GM18502 (cell line): ENCODE data around the gene PLCB1.

Experiments
- ATAC-seq: cut with Tn5 transposase; IDR thresholded peaks from one replicate; pipeline ENCODE4 v1.9.1; 2021; ENCODE audit warnings: mild to moderate bottlenecking; ENCODE audit not compliant: unreplicated experiment, poor library complexity

Gene PLCB1

DNA sequence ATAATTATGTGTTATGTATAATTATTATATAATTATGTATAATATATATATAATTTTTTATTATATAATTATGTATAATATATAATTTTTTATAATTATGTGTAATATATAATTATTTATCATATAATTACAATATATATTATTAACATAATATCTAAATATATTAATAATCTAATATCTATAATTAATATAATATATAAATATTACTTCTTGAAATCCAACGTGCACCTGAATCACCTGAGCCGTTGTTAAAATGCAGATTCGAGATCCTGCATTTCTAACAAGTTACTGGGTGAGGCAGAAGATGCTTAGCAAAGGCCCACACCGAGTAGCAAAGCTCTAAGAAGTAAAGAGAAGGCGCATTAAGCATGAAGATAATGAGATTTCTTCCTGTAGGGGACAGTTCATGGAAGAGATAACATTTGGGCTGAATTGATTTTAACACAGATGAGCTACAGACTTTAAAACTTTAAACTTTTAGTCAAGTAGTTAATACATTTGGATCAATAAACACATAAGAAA, 530.4 kb downstream of the PLCB1 start:
- no peak for ATAC-seq

DNA sequence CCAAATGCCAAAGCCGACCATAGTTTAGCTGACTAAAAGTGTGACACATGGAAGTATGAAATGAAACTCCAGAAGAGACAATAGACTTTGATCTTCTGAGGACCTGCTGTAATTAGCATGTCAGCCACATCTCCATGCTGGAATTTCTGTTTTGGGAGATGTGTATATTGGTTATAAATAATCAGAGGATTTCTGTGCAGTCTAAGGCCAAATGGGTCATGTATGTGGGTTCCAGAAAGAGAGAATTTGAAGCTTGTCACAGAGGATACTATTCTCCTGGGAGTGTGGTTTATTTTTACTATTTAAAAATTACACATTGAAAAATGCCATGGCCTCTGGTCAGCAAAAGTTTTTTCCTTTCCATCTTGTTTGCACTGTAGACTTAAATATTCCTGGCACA, 531.4 kb downstream of the PLCB1 start:
- no peak for ATAC-seq

- ATAC-seq, result no peak
These were observed 532.7 kb downstream of the PLCB1 start for GRCh38 chr20:8664778-8665177.

GRCh38 chr20:8667306-8667705, 535.2 kb downstream of the PLCB1 start:
- ATAC-seq, result no peak

DNA sequence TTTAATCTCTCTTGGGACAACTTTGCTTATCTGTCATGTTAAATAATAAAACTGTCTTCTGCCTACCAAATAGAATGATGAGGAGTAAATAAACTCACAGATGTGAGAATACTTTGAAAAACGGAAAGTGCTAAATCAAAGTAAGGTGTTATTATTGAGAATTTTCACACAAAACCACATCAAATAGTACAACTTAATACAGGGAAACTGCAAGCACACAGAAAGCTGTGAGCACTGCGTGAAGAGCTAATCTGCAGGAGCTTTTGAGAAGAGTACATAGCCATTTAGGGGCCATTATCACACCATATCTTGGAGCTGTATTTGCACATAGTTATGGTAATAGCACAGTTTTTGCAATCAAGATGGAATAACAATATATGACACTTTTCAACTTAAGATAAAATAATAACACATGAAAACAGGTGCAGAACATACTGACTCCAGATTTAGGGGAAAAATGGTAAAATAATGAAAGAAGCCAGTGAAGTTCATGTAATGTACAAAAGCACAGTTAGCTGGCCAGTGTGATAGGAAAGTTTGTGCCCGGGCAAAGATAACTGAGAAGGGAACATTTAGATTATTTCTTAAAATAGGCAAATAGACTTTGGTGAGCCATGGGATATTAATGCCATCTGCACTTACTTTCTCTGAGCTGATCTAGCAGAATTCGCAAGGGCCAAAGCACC, 538.3 kb downstream of the PLCB1 start:
- ATAC-seq, result no peak

DNA sequence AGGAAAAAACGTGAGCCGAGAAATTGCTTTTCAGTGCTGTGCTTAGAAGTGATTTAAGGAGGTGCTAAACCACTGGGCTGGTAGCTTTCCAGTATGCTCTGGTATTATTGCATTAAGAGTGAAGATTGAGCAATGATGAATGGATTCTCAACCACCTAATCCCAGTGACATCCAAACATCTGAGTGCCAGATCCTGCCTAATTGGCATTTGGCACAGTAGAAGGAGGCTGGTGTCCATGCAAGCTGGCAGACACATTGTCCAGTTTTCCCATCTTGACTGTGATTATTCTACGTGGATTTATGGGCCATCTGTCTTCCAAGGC, 538.8 kb downstream of the PLCB1 start:
- ATAC-seq, result no peak

- ATAC-seq, result no peak
These were observed 539.4 kb downstream of the PLCB1 start for GRCh38 chr20:8671370-8671961.

GRCh38 chr20:8673116-8673515, 541.0 kb downstream of the PLCB1 start:
- ATAC-seq, result no peak

GRCh38 chr20:8675896-8676295, 543.8 kb downstream of the PLCB1 start:
- ATAC-seq, result no peak

DNA sequence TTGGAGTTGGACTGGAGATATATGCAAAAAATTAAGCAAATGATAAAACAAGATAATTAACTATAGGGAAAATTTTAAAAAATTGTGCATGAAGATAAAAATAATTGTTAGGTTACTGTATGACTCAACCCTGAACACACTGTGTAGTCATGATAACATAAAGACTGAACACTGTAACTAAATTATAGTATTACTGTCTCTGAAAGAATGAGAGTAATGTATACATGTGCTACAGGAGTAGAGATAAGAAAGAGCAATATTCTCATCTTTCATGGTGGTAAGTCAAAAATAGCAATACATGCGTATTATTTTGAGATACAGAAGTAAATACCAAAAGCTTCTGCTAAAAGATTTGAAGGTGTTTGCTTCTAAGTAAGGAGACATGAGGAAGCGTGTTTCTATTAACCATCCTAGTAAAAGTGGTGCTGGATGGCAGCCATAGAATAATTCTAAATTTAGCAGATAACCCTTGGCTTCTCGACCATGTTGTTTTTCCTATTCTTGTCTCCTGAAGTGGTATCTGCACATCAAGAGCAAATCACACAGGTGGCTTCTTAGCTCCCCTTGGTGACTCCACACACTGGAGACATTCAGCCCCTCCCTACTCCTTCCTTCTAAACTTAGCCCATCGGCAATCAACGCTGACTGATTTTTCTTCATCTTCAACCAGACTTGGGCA, 546.2 kb downstream of the PLCB1 start:
- no peak for ATAC-seq

- no peak for ATAC-seq
These were observed 557.3 kb downstream of the PLCB1 start for GRCh38 chr20:8689337-8689736.

GRCh38 chr20:8690074-8690473, 558.0 kb downstream of the PLCB1 start:
- no peak for ATAC-seq

DNA sequence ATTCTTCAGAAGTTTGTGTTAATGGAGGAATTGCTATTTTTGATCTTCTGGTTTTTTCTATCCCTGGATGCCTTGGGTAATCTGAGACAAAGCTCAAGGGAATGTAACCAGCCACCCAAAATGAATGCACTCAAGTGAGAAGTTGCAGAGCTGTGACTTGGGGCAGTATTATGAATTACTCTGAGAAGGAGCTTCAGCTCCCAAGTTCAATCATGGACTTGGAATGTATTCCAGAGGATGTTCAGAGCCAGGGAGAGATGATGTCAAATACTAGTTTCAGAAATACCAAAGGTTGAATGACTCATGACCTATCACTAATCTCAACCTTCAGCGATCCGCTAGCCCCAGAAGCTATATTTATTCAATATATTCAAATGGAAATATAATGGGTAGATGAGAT, 561.6 kb downstream of the PLCB1 start:
- no peak for ATAC-seq

DNA sequence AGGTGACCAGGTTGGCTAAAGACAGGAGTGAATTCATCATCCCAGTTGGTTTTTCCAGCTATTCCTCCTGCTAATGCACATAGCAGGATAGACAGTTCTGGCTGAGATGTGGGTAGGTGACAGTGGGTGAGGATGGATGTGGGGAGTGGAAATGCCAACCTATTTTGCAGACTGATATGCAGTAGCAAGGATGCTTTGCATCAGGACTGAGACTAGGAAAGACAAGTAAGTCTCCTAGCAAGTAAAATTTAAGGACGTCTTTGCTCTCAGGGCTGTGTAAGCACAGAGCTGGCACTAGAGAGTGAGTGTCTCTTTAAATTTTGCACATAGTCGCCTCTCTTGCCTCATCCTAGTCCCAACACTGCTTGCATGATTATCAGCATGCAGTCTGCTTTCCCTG, 568.7 kb downstream of the PLCB1 start:
- no peak for ATAC-seq

DNA sequence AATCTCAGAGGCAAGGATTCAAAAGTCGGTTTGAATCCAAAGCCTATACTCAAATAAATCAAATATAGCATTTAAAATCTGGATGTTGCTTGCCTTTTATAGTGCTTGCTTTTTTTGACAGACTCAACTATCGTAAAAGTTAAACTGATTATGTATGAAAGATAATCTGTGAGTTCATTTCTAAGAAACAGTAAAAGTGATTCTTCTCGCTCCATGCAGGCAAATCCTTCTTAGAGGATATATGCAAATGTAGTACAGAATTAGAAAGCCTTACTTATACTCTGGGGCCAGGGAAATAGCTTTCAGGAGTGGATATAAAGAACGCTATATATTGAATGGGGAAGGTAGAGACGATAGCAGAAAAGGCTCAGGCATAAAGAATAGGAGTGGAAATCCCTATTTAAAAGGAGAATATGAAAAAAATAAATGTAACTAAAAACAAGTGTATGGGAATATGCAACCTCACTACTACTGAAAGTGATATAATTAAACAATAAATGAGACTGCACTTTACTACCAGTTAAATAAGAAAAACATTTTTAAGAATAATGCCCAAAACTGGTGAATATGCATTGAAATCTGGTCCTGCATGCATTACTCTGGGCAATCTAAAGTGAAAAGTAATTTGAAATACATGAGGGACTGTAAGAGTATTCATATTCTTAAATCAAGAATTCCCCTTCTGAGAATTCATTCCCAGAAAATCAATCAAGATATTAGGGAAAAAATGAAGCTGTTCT, 575.1 kb downstream of the PLCB1 start:
- no peak for ATAC-seq

DNA sequence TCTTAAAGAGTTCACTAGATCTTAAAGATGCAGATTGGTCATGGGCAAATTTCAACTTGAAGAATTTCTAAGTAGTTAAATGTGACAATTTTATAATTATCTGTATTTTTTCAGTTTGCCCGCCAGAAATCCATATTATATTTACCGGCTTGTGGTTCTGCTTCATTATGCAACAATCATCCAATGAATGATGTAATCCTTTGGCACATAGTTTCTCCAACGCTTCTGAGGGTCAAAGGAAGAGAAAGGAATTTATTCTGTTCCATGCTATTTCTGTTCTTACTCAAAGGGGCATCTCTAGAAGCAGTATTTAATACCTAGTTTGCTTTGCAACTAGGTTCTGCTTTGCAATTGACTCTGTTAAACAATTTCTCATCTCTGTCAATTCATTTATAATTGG, 577.6 kb downstream of the PLCB1 start:
- ATAC-seq, result no peak

DNA sequence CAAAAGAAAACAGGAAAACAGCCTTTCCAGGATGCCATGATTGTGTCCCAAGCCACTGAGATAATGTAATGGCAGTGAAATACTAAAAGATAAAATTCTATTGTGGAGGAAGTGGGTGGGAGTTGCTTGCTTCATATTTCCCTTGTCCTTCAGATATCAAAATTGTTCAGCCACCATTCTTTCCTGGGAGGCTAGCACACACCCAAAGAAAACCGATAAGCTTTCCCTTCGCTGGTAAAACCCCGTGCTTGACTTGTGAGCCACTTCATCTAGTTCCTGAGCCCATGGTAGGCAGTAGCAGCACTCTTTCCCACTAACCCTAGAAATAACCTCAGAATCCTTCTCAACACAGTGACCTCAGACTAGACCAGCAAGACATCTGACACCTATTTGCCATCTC, 579.4 kb downstream of the PLCB1 start:
- no peak for ATAC-seq

GRCh38 chr20:8714206-8714605, 582.1 kb downstream of the PLCB1 start:
- no peak for ATAC-seq

GRCh38 chr20:8718279-8718678, 586.2 kb downstream of the PLCB1 start:
- no peak for ATAC-seq

DNA sequence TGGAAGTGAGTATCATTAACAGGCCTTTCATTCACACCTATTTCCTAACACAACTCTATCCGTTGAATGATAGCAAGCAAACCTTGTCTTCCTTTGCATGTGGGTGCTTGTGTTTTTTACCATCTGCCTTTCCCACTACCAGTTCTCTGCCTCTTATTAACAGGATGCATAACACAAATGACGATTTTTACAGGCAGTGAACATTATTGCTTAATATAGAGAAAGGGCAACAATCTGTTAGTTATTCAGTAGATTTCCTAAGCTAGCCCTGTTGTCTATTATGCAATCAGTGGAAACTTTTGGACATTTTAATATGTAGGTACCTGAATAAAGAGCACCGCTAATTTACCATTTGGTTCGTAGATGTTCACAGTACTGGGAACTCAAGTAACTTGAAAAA, 588.0 kb downstream of the PLCB1 start:
- no peak for ATAC-seq

DNA sequence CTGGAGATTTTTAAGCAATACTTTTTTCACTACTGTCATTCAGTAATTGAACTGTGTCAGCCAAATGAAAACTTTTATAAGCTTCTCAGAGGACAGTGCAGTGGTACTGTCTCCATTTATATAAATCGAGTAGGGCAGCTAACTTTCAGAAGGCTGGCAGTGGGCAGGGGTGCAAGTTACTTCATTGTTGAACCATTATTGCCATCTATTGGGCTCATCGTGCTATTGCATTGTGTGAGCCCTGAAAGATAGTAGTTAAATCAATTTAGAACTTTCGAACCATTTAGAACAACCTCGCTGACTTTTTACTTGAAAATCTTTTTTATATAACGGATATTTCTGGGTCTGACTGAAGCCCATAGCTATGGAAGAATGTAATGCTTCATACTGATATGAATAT, 589.0 kb downstream of the PLCB1 start:
- ATAC-seq, result peak; percentile 59
